GM12878 (cell line): ENCODE results near the gene MNT. TPM values are rescaled to one million over a fixed set of nuclear protein-coding genes. Genes with fewer than 3 reads are reported as not detected.

Source experiments
- ATF3 ChIP-seq: IDR thresholded peaks from 2 replicates; pipeline ENCODE4 v1.6.1; 2011; ENCODE audit warnings: low read depth, mild to moderate bottlenecking, low read length, moderate library complexity, borderline replicate concordance; ENCODE audit errors: extremely low read depth
- ATF7 ChIP-seq: fragments of 450-650 bp; IDR thresholded peaks from 2 replicates; pipeline ENCODE4 v1.6.1; 2016; ENCODE audit warnings: low read depth, mild to moderate bottlenecking
- E2F4 ChIP-seq: IDR thresholded peaks from 2 replicates; pipeline ENCODE4 v1.6.1; 2012; ENCODE audit warnings: low read depth, low read length, improper control_type of control experiment
- FOS ChIP-seq: IDR thresholded peaks from 3 replicates; pipeline ENCODE4 v1.6.1; 2011; ENCODE audit warnings: borderline replicate concordance; ENCODE audit not compliant: insufficient read length; ENCODE audit errors: extremely low read depth
- FOXK2 ChIP-seq: fragments of 450-650 bp; IDR thresholded peaks from 2 replicates; pipeline ENCODE4 v1.6.1; 2017; ENCODE audit warnings: mild to moderate bottlenecking, moderate library complexity
- GATAD2B ChIP-seq: fragments of 450-650 bp; conservative IDR thresholded peaks from 2 replicates; pipeline ENCODE4 v1.6.1; 2017; ENCODE audit warnings: low read depth, mild to moderate bottlenecking, moderate library complexity
- MLLT1 ChIP-seq: fragments of 450-650 bp; IDR thresholded peaks from 2 replicates; pipeline ENCODE4 v1.6.1; 2016; ENCODE audit warnings: mild to moderate bottlenecking
- MYC ChIP-seq: IDR thresholded peaks from 2 replicates; pipeline ENCODE4 v1.6.1; 2011; ENCODE audit warnings: mild to moderate bottlenecking, low read length, moderate library complexity, inconsistent platforms; ENCODE audit not compliant: insufficient read depth, insufficient replicate concordance, insufficient read length, severe bottlenecking
- NFIC ChIP-seq: IDR thresholded peaks from 2 replicates; pipeline ENCODE4 v1.6.1; 2012; ENCODE audit warnings: low read depth, mild to moderate bottlenecking, inconsistent platforms, low read length, moderate library complexity
- NKRF ChIP-seq: fragments of 450-650 bp; conservative IDR thresholded peaks from 2 replicates; pipeline ENCODE4 v1.6.1; 2017; ENCODE audit warnings: mild to moderate bottlenecking, moderate library complexity
- NR2C2 ChIP-seq: IDR thresholded peaks from 2 replicates; pipeline ENCODE4 v1.6.1; 2011; ENCODE audit warnings: borderline replicate concordance, low read depth; ENCODE audit not compliant: control insufficient read depth, insufficient read length
- PAX5 ChIP-seq: IDR thresholded peaks from 2 replicates; pipeline ENCODE4 v1.6.1; 2011; ENCODE audit warnings: low read depth, low read length, borderline replicate concordance
- POLR2A ChIP-seq: IDR thresholded peaks from 2 replicates; pipeline ENCODE4 v1.6.1; 2011; ENCODE audit warnings: low read depth, mild to moderate bottlenecking, low read length
- RFX5 ChIP-seq: IDR thresholded peaks from 2 replicates; pipeline ENCODE4 v1.6.1; 2011; ENCODE audit warnings: low read depth, low read length, improper control_type of control experiment
- SREBF1 ChIP-seq: IDR thresholded peaks from 2 replicates; pipeline ENCODE4 v1.6.1; 2012; ENCODE audit warnings: mild to moderate bottlenecking, low read length
- SREBF2 ChIP-seq: IDR thresholded peaks from 2 replicates; pipeline ENCODE4 v1.6.1; 2012; ENCODE audit warnings: mild to moderate bottlenecking, low read length
- TAF1 ChIP-seq: IDR thresholded peaks from 2 replicates; pipeline ENCODE4 v1.6.1; 2011; ENCODE audit warnings: mild to moderate bottlenecking, low read depth, low read length, borderline replicate concordance
- YBX1 ChIP-seq: fragments of 450-650 bp; IDR thresholded peaks from 2 replicates; pipeline ENCODE4 v1.6.1; 2016; ENCODE audit warnings: antibody characterized with exemption
- YY1 ChIP-seq: IDR thresholded peaks from 2 replicates; pipeline ENCODE4 v1.6.1; 2011; ENCODE audit warnings: low read depth, mild to moderate bottlenecking, low read length
- ZBED1 ChIP-seq: IDR thresholded peaks from 2 replicates; pipeline ENCODE4 v1.6.1; 2016; ENCODE audit warnings: borderline replicate concordance
- ZBTB11 ChIP-seq: fragments of 450-650 bp; formaldehyde crosslinking; IDR thresholded peaks from 2 replicates; pipeline ENCODE4 v1.5.0; 2022; ENCODE audit warnings: mild to moderate bottlenecking, missing genetic modification characterization
- polyA plus RNA-seq, 11 experiments: library from polyadenylated mRNA; depleted of rRNA in 4 of 11; unstranded in 6 of 11; stranded (reverse) in 5 of 11; fragments of >200 nt; fragmentation: Nextera tagmentation in 4 of 11; fragmentation: Illumina TruSeq in 1 of 11; extraction: Ambion mirVana in 4 of 11; extraction: Trizol in 1 of 11; gene quantifications; 1 replicate in 1 of 11; 2 replicates in 10 of 11; pipeline versions ENCODE4 v1.2.1 to v1.2.3, GENCODE V29; 2011 to 2016; ENCODE audit warnings: inconsistent platforms in 2 of 11, missing spikeins in 2 of 11, low read depth in 1 of 11
- total RNA-seq, 4 experiments: library from RNA; depleted of rRNA in 3 of 4; stranded (reverse); fragments of >200 nt in 3 of 4; fragmentation: Illumina TruSeq in 1 of 4; extraction: Trizol in 1 of 4; gene quantifications; 2 replicates each; pipeline versions ENCODE4 v1.2.1 to v1.2.3, GENCODE V29; 2013 to 2021

The MNT gene
- total and polyA plus RNA-seq, 10 of the 15 experiments (the other 5 are each of a cell fraction or from before 2014, with no cell fraction given): 0.31 to 15.9 (median 3.8) TPM

GRCh38 chr17:2400877-2401425 is at the start of gene MNT (continued):
- TF ChIP-seq MYC: no peak
- TF ChIP-seq ATF3: no peak
- TF ChIP-seq YBX1: no peak
- no peak for TF ChIP-seq NKRF
- TF ChIP-seq MLLT1: peak; percentile 65; the same call in 1 of the 2 replicates
- TF ChIP-seq FOS: no peak
- TF ChIP-seq RFX5: no peak
- TF ChIP-seq GATAD2B: no peak; the same call in none of the 2 replicates
- TF ChIP-seq POLR2A: peak; percentile 77
- TF ChIP-seq TAF1: peak; percentile 88
- no peak for TF ChIP-seq SREBF2
- TF ChIP-seq NR2C2: no peak
- peak; percentile 95 for TF ChIP-seq YY1
- no peak; the same call in 1 of the 2 replicates for TF ChIP-seq ZBED1
- TF ChIP-seq PAX5: no peak
- TF ChIP-seq NFIC: no peak
- TF ChIP-seq E2F4: no peak
- peak; percentile 48; the same call in 1 of the 2 replicates for TF ChIP-seq ATF7
- no peak for TF ChIP-seq SREBF1
- peak; percentile 70; the same call in 1 of the 2 replicates for TF ChIP-seq FOXK2
- TF ChIP-seq ZBTB11 (CRISPR knock-in tag): no peak
